ENCODE measurements around the gene PON2. TPM values are rescaled to one million over a fixed set of nuclear protein-coding genes. Genes with fewer than 3 reads are reported as not detected.

The PON2 gene
- total and polyA plus RNA-seq, 2 experiments from 2014 or later: 39.4 to 42.4 TPM

GRCh38 chr7:95479992-95480624 lies 45.3 kb upstream of the PON2 start:
- H3K27me3 ChIP-seq (ENCODE audit: insufficient read depth): no peaks in the 10 kb centered on the region
- Mint-ChIP-seq H3K4me1 (peaks cover 8% of the 10 kb centered on the region; the same call in 2 of the 3 replicates), H3K27ac (no peak overlapping the region), H3K36me3 (ENCODE audit: low read depth) (no peaks in the 10 kb centered on the region), H3K4me3 (no peak overlapping the region), H3K27me3 (ENCODE audit: insufficient read depth, low read depth, poor library complexity) (no peaks in the 10 kb centered on the region), H3K9me3 (no peaks in the 10 kb centered on the region)
- no peak overlapping the region for H3K27ac ChIP-seq (ENCODE audit: low read depth)
- H3K4me1 ChIP-seq (ENCODE audit: insufficient read depth): peaks cover 2% of the 10 kb centered on the region
- H3F3A ChIP-seq (replicated peaks; ENCODE audit: low read depth): no peaks in the 10 kb centered on the region
- H4K20me1 ChIP-seq (replicated peaks; ENCODE audit: insufficient read depth): no peaks in the 10 kb centered on the region
- H3K36me3 ChIP-seq (ENCODE audit: insufficient read depth): no peaks in the 10 kb centered on the region
- no peaks in the 10 kb centered on the region for H3K9me2 ChIP-seq (ENCODE audit: insufficient read depth)
- no peak for DNase-seq (ENCODE audit: low spot score)
- H3K4me3 ChIP-seq: no peak overlapping the region
- TF ChIP-seq CREB1 (CRISPR knock-in tag; IDR thresholded peaks at IDR 0.05; ENCODE audit: low read depth) (no peak), STAT1 (IDR thresholded peaks at IDR 0.05; ENCODE audit: unreplicated experiment) (no peak), EZH2phosphoT487 (IDR thresholded peaks at IDR 0.05; ENCODE audit: unreplicated experiment) (no peak), NANOG (IDR thresholded peaks at IDR 0.05; ENCODE audit: borderline replicate concordance) (no peak), CTCF (conservative IDR thresholded peaks at IDR 0.05; ENCODE audit: low read depth in 2 of 2) (no peak), REST (IDR thresholded peaks at IDR 0.05; ENCODE audit: unreplicated experiment) (no peak), ZNF462 (CRISPR knock-in tag; IDR thresholded peaks at IDR 0.05) (no peak), ZNF114 (CRISPR knock-in tag; IDR thresholded peaks at IDR 0.05) (no peak), JUNB (IDR thresholded peaks at IDR 0.05; ENCODE audit: unreplicated experiment) (no peak), ETS1 (IDR thresholded peaks at IDR 0.05) (no peak), POLR2AphosphoS5 (IDR thresholded peaks at IDR 0.05; ENCODE audit: low read depth) (no peak), ZNF331 (CRISPR knock-in tag; IDR thresholded peaks at IDR 0.05; ENCODE audit: low read depth) (no peak), EZH2 (IDR thresholded peaks at IDR 0.05; ENCODE audit: low read depth, unreplicated experiment) (no peak)
- no peak overlapping the region for H3K4me2 ChIP-seq
- no peak for ATAC-seq
- no peak overlapping the region for H2AFZ ChIP-seq
- no peaks in the 10 kb centered on the region for H3K79me2 ChIP-seq (replicated peaks; ENCODE audit: insufficient read depth)
